Esophagus muscularis mucosa (tissue), 4 donors: ENCODE measurements around the gene NXPE3.

ENCODE experiments used
- CTCF ChIP-seq, 3 experiments: fragments of 200-600 bp in 2 of 3; fragments of 450-650 bp in 1 of 3; sonication (generic) in 2 of 3; IDR thresholded peaks; one replicate each; pipeline ENCODE4 v1.5.1; 2017 to 2019; ENCODE audit warnings: antibody characterized with exemption in 3 of 3, mild to moderate bottlenecking in 2 of 3, moderate library complexity in 1 of 3
- EP300 ChIP-seq: sonication (generic); formaldehyde crosslinking; IDR thresholded peaks from one replicate; pipeline ENCODE4 v1.6.1; 2017; ENCODE audit warnings: antibody characterized with exemption
- POLR2A ChIP-seq: fragments of 450-650 bp; IDR thresholded peaks from one replicate; pipeline ENCODE4 v1.6.1; 2017; ENCODE audit warnings: antibody characterized with exemption, moderate library complexity, mild to moderate bottlenecking, low read depth

DNA sequence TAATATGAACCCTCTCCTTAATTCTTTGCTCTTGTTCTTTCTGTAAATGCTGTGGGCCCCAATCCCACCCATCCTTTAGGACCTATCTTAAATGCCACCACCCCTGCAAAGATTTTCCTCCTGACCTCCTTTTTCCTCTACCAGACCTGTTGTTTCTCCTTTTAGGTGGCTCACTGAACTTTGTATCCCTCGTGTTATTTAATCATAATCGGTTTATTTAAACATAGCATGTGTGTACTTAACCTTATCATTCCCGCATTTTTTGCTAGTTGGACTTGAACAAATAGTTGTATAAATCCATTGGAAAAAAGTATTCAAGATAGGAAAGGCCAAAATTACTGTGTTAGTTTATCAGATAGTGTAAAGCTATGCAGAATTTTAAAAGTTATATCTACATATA, 69.3 kb downstream of the NXPE3 start:
- TF ChIP-seq CTCF (IDR thresholded peaks at IDR 0.05) = no peak
- TF ChIP-seq POLR2A = no peak
- no peak for TF ChIP-seq EP300
